M059J (cell line): ENCODE measurements around the gene EVL. TPM values are rescaled to one million over a fixed set of nuclear protein-coding genes. Genes with fewer than 3 reads are reported as not detected.
"Not testable (repeated sequence)": the region's sequence is repeated elsewhere in the genome, so short reads cannot be mapped to it uniquely, and the experiment has no call there.

Source experiments
- DNase-seq: peaks from one replicate; pipeline ENCODE4 v3.0.0-alpha.2; 2012; ENCODE audit warnings: low read depth
- total RNA-seq: library from RNA; depleted of rRNA; stranded (reverse); fragments of >200 nt; shearing (Covaris generic); gene quantifications from 2 replicates; pipeline ENCODE4 v1.2.3, GENCODE V29; 2014; rRNA removed

EVL gene, protein sequence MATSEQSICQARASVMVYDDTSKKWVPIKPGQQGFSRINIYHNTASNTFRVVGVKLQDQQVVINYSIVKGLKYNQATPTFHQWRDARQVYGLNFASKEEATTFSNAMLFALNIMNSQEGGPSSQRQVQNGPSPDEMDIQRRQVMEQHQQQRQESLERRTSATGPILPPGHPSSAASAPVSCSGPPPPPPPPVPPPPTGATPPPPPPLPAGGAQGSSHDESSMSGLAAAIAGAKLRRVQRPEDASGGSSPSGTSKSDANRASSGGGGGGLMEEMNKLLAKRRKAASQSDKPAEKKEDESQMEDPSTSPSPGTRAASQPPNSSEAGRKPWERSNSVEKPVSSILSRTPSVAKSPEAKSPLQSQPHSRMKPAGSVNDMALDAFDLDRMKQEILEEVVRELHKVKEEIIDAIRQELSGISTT
- 21.6 and 21.8 TPM in 2 replicates for total RNA-seq

GRCh38 chr14:100065111-100065871, at the start of gene EVL:
Gene EVL, plus strand, starts transcription at chr14:100065422. Its CDS starts 79 bp downstream, at chr14:100065501.
- DNase-seq, result no peak

GRCh38 chr14:100017553-100017952, 47.7 kb upstream of the EVL start:
- peak; percentile 39 for DNase-seq

DNA sequence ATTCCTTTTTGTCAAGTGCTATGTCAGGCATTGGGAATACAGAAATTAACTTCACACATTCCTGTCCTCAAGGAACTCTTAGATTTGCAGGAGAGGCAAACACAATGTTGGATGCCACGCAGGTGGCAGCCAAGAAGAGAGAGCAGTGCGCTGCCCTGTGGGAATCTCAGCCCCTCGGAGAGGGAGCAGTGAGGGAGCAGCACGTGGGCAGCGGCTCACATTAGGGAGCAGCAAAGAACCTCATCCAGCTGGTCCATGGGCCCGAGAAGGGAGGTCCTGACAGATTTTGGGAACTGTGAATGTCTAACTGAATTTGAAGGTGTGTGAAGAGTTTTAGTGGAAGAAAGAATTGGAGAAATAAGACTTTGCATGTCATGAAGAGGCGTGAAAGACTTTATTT, 47.2 kb upstream of the EVL start:
- DNase-seq, result no peak

DNA sequence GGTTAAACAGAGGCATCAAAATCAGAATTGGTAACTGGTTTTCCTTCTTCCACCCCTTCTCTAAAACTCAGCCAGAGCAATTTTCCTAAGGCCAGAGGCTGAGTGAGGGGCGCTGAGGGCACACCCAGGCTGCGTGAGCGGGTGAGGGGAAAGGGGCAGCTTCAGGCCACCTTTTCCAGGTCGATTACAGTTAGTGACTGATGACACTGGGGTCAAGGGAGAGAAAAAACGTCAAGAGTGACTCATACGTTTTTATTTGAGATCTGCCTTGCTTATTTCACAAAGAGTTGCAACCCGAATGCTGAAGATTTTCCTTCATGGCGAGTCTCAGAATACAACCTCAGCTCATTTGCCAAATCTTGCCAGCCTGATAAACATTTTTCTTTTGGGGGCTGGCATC, 46.7 kb upstream of the EVL start:
- DNase-seq, result peak; percentile 29

DNA sequence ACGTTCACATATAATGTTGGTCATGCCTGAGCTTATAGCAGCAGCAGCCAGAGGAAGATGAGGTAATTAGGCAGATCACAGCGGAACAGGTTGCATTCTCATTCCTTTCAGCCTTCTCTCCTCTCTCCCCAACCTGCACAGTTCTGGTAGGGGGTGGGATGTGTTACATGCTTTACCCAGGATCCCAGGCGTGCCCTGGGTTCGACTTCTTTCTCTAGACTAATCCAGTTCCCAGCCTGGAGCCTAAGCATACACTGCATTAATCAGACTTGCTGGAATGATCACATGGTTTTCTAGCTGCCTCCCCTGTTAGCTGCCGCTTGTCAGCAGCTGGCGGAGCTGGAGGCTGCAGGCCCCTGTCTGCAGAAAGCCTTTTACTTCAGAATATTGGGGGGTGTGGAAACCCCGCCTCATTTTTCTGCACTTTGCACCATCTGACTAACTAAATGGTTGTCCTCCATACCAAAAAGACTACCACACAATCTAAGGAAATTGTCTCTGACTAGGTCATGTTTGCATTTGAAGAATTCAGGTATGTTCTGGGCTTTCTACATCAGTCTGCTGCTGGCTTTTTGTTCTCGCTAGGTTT, 46.0 kb upstream of the EVL start:
- DNase-seq, result no peak

- no peak for DNase-seq
These were observed 44.6 kb upstream of the EVL start for GRCh38 chr14:100020629-100021028.

DNA sequence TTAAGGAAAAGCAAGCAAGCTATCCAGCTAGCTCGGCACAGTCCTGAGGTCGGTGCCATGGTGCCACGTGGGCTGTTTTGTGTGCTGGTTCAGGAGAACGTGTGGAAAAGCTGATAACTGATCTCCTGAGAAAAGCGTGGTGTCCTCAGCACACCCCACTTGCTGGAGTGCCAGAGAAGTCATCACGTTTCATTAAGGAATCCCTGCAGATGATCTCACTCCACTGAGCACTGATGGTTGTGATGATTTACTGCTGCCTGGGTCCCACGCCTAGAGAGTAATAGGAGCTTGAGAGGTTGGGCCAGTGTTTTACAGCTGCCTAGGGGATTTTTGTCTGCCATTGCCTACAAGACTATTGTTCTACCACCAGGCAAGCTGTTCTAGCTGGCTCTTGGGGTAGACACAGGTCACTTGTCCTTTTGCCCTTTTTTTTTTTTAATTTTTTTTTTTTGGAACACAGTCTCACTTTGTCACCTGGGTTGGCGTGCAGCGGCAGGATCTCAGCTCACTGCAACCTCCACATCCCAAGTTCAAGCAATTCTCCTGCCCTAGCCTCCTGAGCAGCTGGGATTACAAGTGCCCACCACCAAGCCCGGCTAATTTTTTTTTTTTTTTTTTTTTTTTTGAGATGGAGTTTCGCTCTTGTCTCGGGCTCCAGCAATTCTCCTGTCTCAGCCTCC, 42.3 kb upstream of the EVL start:
- DNase-seq, result peak; percentile 76

DNA sequence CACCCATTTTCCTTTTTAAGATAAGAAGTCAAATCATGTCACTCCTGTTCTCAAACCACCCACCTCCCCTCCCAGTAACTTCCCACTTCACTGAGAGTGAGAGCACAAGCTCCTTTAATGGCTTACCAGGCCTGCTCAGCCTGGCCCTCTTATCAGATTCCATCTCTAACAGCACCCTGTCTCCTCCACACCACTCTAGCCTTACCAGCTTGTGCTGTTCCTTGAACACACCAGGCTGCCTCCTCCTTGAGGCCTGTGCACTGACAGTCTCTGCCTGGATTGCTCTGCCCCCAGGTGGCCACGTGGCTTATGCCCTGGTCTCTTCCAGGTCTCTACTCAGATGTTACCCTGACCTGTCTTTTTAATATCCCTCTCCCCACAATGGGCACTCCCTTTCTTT, 40.1 kb upstream of the EVL start:
- DNase-seq, result peak; percentile 47

DNA sequence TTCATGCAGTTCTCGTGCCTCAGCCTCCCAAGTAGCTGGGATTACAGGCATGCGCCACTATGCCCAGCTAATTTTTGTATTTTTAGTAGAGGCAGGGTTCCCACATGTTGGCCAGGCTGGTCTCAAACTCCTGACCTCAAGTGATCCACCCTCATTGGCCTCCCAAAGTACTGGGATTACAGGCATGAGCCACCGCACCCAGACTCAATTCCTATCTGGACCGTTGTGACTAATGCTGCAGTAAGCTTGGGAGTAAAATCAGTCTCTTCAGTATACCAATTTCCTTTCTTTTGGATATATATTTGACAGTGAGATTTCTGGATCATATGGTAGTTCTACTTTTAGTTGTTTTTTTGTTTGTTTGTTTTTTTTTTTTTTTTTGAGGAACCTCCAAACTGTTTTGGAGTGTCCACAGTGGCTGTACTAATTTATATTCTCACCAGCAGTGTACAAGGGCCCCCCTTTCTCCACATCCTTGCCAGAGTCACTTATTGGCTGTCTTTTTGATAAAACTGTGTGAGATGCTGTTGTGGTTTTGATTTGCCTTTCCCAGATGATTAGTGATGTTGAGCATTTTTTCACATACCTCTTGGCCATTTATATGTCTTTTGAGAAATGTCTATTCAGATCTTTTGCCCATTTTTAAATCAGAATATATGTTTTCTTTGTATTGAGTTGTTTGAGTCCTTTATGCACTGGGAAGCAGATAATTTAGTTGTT, 37.3 kb upstream of the EVL start:
- DNase-seq, result peak; percentile 27

DNA sequence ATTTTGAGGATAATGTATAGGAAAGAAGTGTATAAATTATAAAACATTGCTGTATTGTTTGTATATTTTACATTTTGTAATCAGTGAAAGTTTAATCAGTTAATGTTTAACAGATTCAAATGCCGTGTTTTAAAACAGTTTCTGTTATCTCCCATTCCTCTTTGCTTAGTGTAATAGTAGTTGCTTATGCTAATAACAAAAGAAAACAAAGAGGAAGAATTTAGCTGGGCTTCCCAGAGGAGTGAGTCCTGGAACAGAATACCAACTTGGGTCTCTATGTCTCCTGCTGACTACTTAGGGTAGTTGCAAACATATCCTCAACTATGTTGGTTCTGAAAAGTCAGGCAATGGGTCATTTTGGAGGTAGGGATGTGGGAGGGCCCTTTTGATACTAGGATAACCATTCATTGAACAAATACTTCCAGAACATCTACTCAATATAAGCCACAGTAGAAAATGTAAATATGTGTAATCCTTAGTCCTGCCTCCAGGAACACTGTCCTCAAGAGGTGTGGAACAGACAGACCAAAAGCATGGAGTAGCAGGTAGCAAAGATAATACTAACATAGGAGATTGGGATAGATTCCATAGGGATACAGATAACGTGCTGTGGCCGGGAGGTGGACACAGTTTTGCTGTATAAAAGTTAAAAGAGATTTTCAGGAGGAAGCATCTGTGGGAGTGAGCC, 36.1 kb upstream of the EVL start:
- DNase-seq, result no peak

DNA sequence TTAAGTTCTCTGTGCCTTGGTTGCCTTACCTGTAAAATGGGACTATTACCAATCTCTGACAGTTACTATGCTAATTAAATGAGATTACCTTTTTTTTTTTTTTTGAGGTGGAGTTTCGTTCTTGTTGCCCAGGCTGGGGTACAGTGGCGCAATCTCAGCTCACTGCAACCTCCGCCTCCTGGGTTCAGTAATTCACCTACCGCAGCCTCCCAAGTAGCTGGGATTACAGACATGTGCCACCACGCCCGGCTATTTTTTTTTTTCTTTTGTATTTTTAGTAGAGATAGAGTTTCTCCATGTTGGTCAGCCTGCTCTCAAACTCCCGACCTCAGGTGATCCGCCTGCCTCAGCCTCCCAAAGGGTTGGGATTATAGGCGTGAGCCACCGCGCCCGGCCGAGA, 35.2 kb upstream of the EVL start:
- not testable (repeated sequence) for DNase-seq

- peak; percentile 88 for DNase-seq
These were observed 34.6 kb upstream of the EVL start for GRCh38 chr14:100030452-100031153.

- peak; percentile 98 for DNase-seq
These were observed 33.5 kb upstream of the EVL start for GRCh38 chr14:100031506-100032281.

- DNase-seq, result no peak
These were observed 32.5 kb upstream of the EVL start for GRCh38 chr14:100032738-100033137.

GRCh38 chr14:100033347-100034075, 31.7 kb upstream of the EVL start:
- DNase-seq, result no peak

DNA sequence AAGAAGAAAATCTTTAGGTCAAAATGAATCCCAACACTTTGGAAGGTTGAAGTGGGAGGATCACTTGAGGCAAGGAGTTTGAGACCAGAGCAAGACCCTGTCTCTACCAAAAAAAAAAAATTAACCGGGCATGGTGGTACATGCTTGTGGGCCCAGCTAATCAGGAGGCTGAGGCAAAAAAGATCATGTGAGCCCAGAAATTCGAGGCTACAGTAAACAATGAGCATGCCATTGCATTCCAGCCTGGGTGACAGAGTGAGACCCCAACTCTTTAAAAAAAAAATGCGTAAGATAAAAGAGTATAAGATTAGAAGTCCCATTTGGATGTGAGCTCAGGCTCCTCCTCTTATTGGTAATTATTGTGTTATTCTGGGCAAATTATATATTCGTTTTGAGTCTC, 30.8 kb upstream of the EVL start:
- DNase-seq, result no peak

- no peak for DNase-seq
These were observed 30.2 kb upstream of the EVL start for GRCh38 chr14:100034961-100035500.

DNA sequence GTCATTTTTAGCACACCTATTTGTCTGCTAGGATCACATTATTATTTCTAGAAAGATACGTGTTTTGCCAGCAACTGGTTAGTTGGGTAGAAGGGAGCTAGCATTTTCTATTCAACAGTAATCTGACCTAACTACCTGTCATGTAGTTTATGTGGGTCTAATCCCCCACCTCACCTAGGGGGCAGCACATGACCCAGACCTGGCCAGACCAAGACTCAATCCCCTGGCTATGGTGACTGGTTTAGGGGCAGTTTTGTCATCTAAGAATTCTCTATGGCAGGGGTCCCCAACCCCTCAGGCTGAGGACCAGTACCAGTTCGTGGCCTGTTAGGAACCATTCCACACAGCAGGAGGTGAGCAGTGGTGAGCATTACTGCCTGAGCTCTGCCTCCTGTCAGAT, 29.5 kb upstream of the EVL start:
- no peak for DNase-seq
